OCI-LY1 (cell line): ENCODE measurements around the gene PTPN4.

Source experiments
- H2AFZ ChIP-seq: fragments of 200-600 bp; sonication (generic), shearing (Covaris generic); 2 replicates; pipeline ENCODE4 v1.6.0; 2014; ENCODE audit warnings: antibody characterized with exemption, mild to moderate bottlenecking, low read length
- H3F3A ChIP-seq: fragments of 200-600 bp; sonication (generic), shearing (Covaris generic); 2 replicates; pipeline ENCODE4 v1.6.0; 2014; ENCODE audit warnings: mild to moderate bottlenecking, antibody characterized with exemption, low read length, moderate library complexity; ENCODE audit not compliant: insufficient read depth
- H3K27ac ChIP-seq: fragments of 200-600 bp; sonication (generic); 2 replicates; pipeline ENCODE4 v1.5.1; 2014; ENCODE audit warnings: low read length, mixed run types, mild to moderate bottlenecking, low read depth; ENCODE audit not compliant: poor library complexity, severe bottlenecking
- H3K27me3 ChIP-seq: fragments of 200-600 bp; sonication (generic); 2 replicates; pipeline ENCODE4 v1.6.0; 2014; ENCODE audit warnings: antibody characterized with exemption, mild to moderate bottlenecking, low read length, moderate library complexity; ENCODE audit not compliant: insufficient read depth
- H3K36me3 ChIP-seq: fragments of 200-600 bp; sonication (generic); 2 replicates; pipeline ENCODE4 v1.6.1; 2014; ENCODE audit warnings: mild to moderate bottlenecking, antibody characterized with exemption, low read length, moderate library complexity, mixed read lengths; ENCODE audit not compliant: insufficient read depth
- H3K4me1 ChIP-seq: fragments of 200-600 bp; sonication (generic); 2 replicates; pipeline ENCODE4 v1.5.1; 2014; ENCODE audit warnings: mild to moderate bottlenecking, low read length, moderate library complexity; ENCODE audit not compliant: insufficient read depth, severe bottlenecking
- H3K4me2 ChIP-seq: fragments of 200-600 bp; sonication (generic), shearing (Covaris generic); 2 replicates; pipeline ENCODE4 v1.6.1; 2014; ENCODE audit warnings: low read length
- H3K4me3 ChIP-seq: fragments of 200-600 bp; sonication (generic); 2 replicates; pipeline ENCODE4 v1.5.1; 2014; ENCODE audit warnings: low read length, low read depth, mild to moderate bottlenecking, mixed read lengths; ENCODE audit not compliant: poor library complexity, severe bottlenecking
- H3K79me2 ChIP-seq: fragments of 200-600 bp; shearing (Covaris generic); 2 replicates; pipeline ENCODE4 v1.6.1; 2016; ENCODE audit warnings: mixed run types, low read length, mixed read lengths; ENCODE audit not compliant: insufficient read depth
- H3K9ac ChIP-seq: fragments of 200-600 bp; sonication (generic), shearing (Covaris generic); 2 replicates; pipeline ENCODE4 v1.6.1; 2014; ENCODE audit warnings: mild to moderate bottlenecking, low read length, mixed read lengths
- H3K9me2 ChIP-seq: fragments of 200-600 bp; sonication (generic), shearing (Covaris generic); 2 replicates; pipeline ENCODE4 v1.6.1; 2014; ENCODE audit warnings: low read depth, mild to moderate bottlenecking, low read length, mixed read lengths
- H3K9me3 ChIP-seq: fragments of 200-600 bp; shearing (Covaris generic); 2 replicates; pipeline ENCODE4 v1.6.1; 2014; ENCODE audit warnings: low read length, mixed read lengths
- H4K20me1 ChIP-seq: fragments of 200-600 bp; sonication (generic), shearing (Covaris generic); 2 replicates; pipeline ENCODE4 v1.6.0; 2016; ENCODE audit warnings: mild to moderate bottlenecking, low read length; ENCODE audit not compliant: insufficient read depth
- CTCF ChIP-seq: fragments of 200-600 bp; sonication (generic), shearing (Covaris generic); IDR thresholded peaks from 2 replicates; pipeline ENCODE4 v1.5.1; 2017; ENCODE audit warnings: mild to moderate bottlenecking, antibody characterized with exemption, low read length, moderate library complexity, mixed read lengths
- EZH2 ChIP-seq: fragments of 200-600 bp; sonication (generic), shearing (Covaris generic); IDR thresholded peaks from 2 replicates; pipeline ENCODE4 v1.8.0; 2017; ENCODE audit warnings: borderline replicate concordance, mixed run types, mild to moderate bottlenecking, antibody characterized with exemption, low read length, moderate library complexity, mixed read lengths

The PTPN4 gene

GRCh38 chr2:119723186-119723585 is 36.5 kb upstream of the PTPN4 start:
- H3K9me2 ChIP-seq = no peaks in the 10 kb centered on the region
- H3K9ac ChIP-seq = no peak overlapping the region
- no peaks in the 10 kb centered on the region for H3K9me3 ChIP-seq
- H3K4me2 ChIP-seq = no peak overlapping the region
- no peaks in the 10 kb centered on the region for H4K20me1 ChIP-seq
- H3K36me3 ChIP-seq = no peaks in the 10 kb centered on the region
- TF ChIP-seq EZH2 (no peak), CTCF (no peak)
- H3K27ac ChIP-seq = no peak overlapping the region
- H2AFZ ChIP-seq = no peak overlapping the region
- H3F3A ChIP-seq = no peaks in the 10 kb centered on the region
- H3K27me3 ChIP-seq = peaks cover 5% of the 10 kb centered on the region
- H3K4me1 ChIP-seq = no peaks in the 10 kb centered on the region
- H3K4me3 ChIP-seq = no peak overlapping the region
- no peaks in the 10 kb centered on the region for H3K79me2 ChIP-seq

GRCh38 chr2:119723784-119724467 is 35.8 kb upstream of the PTPN4 start:
- Histone ChIP-seq H3K36me3 (no peaks in the 10 kb centered on the region), H3F3A (no peaks in the 10 kb centered on the region), H3K4me1 (no peaks in the 10 kb centered on the region), H3K9ac (no peak overlapping the region), H3K79me2 (no peaks in the 10 kb centered on the region), H3K9me2 (no peaks in the 10 kb centered on the region), H3K27ac (no peak overlapping the region), H3K4me2 (no peak overlapping the region), H4K20me1 (no peaks in the 10 kb centered on the region), H3K27me3 (no peaks in the 10 kb centered on the region; the same call in 1 of the 2 replicates), H3K9me3 (no peaks in the 10 kb centered on the region), H2AFZ (no peak overlapping the region), H3K4me3 (no peak overlapping the region)
- no peak for TF ChIP-seq EZH2
- TF ChIP-seq CTCF = no peak

GRCh38 chr2:119724656-119725485 is 34.9 kb upstream of the PTPN4 start:
- TF ChIP-seq EZH2 (no peak), CTCF (no peak)
- Histone ChIP-seq H3K4me3 (no peak overlapping the region), H3K27me3 (no peaks in the 10 kb centered on the region; the same call in 1 of the 2 replicates), H3K9me3 (no peaks in the 10 kb centered on the region), H3K27ac (no peak overlapping the region), H3K4me1 (no peaks in the 10 kb centered on the region), H3K36me3 (no peaks in the 10 kb centered on the region), H3K4me2 (no peak overlapping the region), H4K20me1 (no peaks in the 10 kb centered on the region), H3K79me2 (no peaks in the 10 kb centered on the region), H3K9me2 (no peaks in the 10 kb centered on the region), H3F3A (no peaks in the 10 kb centered on the region), H3K9ac (no peak overlapping the region), H2AFZ (no peak overlapping the region)
